GM21390 (cell line): Measurements from ENCODE around the gene CHRNB1.

Experiments used
- ATAC-seq: cut with Tn5 transposase; IDR thresholded peaks from one replicate; pipeline ENCODE4 v1.9.1; 2021; ENCODE audit not compliant: unreplicated experiment

The CHRNB1 gene

GRCh38 chr17:7444682-7445618 is at the start of gene CHRNB1:
CHRNB1 (plus strand) TSS chr17:7445061; CDS start chr17:7445128, 67 bp downstream.
- no peak for ATAC-seq

- ATAC-seq, result no peak
Measured at GRCh38 chr17:7396147-7396546, 48.7 kb upstream of the CHRNB1 start.

- ATAC-seq, result no peak
Measured at GRCh38 chr17:7398612-7399011, 46.2 kb upstream of the CHRNB1 start.

- no peak for ATAC-seq
Measured at GRCh38 chr17:7403043-7403726, 41.7 kb upstream of the CHRNB1 start.

- ATAC-seq, result no peak
Measured at GRCh38 chr17:7403727-7403976, 41.2 kb upstream of the CHRNB1 start.

- peak; percentile 92 for ATAC-seq
Measured at GRCh38 chr17:7403977-7404736, 40.7 kb upstream of the CHRNB1 start, which contains the start of gene TMEM256. TMEM256 (minus strand) TSS chr17:7404097; CDS start chr17:7404084, 13 bp downstream.

GRCh38 chr17:7404737-7405349 is 40.0 kb upstream of the CHRNB1 start:
- no peak for ATAC-seq

- no peak for ATAC-seq
Measured at GRCh38 chr17:7405350-7406234, 39.3 kb upstream of the CHRNB1 start.

- ATAC-seq, result no peak
Measured at GRCh38 chr17:7406235-7406825, 38.5 kb upstream of the CHRNB1 start.

- no peak for ATAC-seq
Measured at GRCh38 chr17:7407082-7407481, 37.8 kb upstream of the CHRNB1 start.

GRCh38 chr17:7407485-7408251 is 37.2 kb upstream of the CHRNB1 start, which contains the start of gene NLGN2:
NLGN2 (plus strand) TSS chr17:7407845; CDS start chr17:7408256, 411 bp downstream.
- ATAC-seq, result no peak

GRCh38 chr17:7408252-7408727 is 36.6 kb upstream of the CHRNB1 start:
- ATAC-seq, result no peak

GRCh38 chr17:7408863-7409262 is 36.0 kb upstream of the CHRNB1 start:
- no peak for ATAC-seq

GRCh38 chr17:7409716-7410115 is 35.1 kb upstream of the CHRNB1 start:
- ATAC-seq, result no peak

GRCh38 chr17:7410634-7411426 is 34.0 kb upstream of the CHRNB1 start:
- no peak for ATAC-seq

GRCh38 chr17:7411427-7411750 is 33.5 kb upstream of the CHRNB1 start:
- ATAC-seq, result no peak

GRCh38 chr17:7413346-7413985 is 31.4 kb upstream of the CHRNB1 start:
- ATAC-seq, result no peak

- ATAC-seq, result no peak
Measured at GRCh38 chr17:7414837-7415236, 30.0 kb upstream of the CHRNB1 start.
